Measurements from ENCODE around the gene SINHCAF.

The SINHCAF gene

GRCh38 chr12:31234053-31234840 is 91.7 kb downstream of the SINHCAF start:
- DNase-seq (ENCODE audit: low read depth, low spot score) = no peak

- DNase-seq (ENCODE audit: low read depth, low spot score) = no peak
Measured at GRCh38 chr12:31233061-31233730, 92.8 kb downstream of the SINHCAF start.

GRCh38 chr12:31232361-31232965 is 93.5 kb downstream of the SINHCAF start:
- no peak for DNase-seq (ENCODE audit: low read depth, low spot score)

- DNase-seq (ENCODE audit: low read depth, low spot score) = no peak
Measured at GRCh38 chr12:31231611-31232360, 94.2 kb downstream of the SINHCAF start.
